Inflammatory macrophage treated with lipopolysaccharide for 1 hour (primary cell): ENCODE data around the gene L3MBTL4.
A peak's percentile ranks its signal among the peaks of the same experiment; 100 is the strongest.

Experiments used
- DNase-seq, 2 donors: peaks; one replicate each; pipeline ENCODE4 v3.0.0-alpha.2; 2020 to 2022

L3MBTL4 gene

DNA sequence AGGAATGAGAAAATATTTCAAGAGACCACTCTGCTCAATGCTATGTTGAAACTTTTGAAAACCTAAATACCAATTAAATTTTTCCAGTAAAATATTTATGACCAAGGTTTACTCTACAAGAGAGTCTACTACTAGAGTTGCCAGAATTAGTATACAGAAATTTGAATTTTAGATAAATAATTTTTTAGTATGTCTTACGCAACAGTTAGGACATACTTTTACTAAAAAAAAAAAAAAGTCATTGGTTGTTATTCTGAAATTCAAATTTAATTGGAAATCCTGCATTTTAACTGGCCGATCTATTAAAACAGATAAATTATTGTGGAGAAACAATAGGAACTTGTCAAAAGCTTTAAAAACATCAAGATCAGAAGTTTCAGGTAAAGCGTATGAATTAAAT is 470.3 kb downstream of the L3MBTL4 start:
- no peak for DNase-seq

DNA sequence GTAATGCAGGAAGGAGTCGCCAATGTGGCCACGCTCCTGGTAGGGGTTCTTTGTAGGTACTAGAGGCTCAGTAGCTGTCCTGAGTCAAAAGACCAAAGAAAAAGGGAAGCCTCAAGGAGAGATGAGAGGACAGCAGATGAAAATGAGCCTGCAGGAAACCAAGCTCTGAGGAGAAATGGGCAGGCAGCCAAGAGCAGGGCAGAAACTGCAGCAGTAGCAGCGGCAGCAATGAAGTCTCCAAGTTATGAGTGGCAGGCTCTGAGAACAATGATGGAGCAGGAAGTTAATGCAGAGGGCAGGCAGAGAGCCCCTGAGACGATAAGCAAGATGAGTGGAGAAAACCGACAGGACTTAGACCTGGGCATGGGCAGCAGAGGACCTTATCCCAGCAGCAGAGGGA is 471.2 kb downstream of the L3MBTL4 start:
- no peak for DNase-seq

DNA sequence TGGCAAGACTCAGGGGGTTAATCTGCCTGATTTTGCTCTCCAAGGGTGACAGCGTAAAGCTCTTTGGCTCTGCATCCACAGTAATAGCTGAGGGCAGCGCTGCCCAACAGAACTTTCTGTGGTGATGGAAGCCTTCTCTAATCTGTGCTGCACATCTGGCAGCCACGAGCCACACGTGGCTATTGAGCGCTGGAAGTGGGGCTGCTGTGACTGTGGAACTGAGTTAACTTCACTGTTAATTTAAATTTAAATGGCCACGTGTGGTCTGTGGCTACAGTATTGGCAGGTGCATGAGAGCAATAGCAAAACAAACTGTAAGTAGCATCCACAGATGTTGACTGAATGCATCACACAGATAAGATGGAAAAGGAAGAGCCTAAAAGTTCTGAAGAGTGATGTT is 472.1 kb downstream of the L3MBTL4 start:
- no peak for DNase-seq

DNA sequence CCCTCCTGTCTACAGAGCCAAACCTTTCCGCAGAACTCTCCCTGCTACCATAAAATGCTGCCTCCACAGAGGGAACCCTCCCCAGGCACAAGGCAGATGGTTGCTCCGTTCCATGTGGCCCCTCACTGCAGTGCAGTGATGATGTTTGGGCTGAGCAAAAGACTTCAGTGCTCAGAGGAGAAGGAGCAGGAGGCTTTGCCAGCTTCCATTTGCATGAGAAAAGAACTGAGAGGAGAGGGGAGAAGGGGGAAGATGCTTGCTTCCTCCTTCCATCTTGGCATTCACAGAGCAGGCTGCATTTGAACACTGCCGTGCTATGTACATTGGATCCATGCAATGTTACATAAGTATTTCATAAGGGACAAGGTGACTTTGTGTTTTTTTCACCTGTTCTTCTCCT is 472.8 kb downstream of the L3MBTL4 start:
- no peak for DNase-seq

DNA sequence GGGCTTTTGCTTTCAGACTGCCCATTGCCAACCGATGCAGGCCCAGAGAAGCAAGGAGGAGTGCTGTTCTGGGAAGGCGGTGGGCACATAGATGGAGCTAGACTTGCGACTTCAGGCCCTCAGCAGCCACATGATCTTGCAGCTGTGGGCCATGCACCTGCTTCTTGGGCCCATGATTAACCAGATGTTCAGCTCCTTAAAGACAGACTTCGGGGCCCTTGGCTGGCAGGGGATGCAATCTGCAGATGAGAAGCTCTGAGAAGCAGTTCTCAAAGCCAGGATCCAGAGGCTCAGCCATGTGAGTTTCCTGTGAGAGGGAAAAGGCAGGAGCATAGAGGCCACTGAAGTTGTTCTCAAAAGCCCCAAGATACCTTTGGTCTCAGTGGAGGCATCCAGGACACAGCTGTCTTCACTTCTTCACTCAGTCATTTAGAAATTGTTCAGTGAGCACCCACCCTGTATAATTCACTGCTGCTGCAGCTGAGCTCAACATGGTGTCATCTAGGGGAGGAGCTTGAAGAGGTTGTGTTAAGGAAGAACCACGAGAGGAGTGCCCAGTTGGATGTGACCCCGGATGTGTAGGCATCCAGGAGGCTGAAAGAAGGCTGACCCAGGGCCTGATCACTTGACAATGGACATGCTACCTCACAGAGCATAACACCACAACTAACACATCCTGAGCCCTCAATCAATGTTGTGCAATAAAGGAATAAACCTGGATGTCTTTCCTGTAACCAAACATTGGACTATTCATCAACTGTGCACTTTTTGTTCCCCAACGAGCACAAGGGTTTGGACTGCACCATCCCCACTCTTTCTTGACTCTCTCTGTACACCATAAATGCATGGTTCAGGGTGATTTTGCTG is 474.7 kb downstream of the L3MBTL4 start:
- DNase-seq: no peak

DNA sequence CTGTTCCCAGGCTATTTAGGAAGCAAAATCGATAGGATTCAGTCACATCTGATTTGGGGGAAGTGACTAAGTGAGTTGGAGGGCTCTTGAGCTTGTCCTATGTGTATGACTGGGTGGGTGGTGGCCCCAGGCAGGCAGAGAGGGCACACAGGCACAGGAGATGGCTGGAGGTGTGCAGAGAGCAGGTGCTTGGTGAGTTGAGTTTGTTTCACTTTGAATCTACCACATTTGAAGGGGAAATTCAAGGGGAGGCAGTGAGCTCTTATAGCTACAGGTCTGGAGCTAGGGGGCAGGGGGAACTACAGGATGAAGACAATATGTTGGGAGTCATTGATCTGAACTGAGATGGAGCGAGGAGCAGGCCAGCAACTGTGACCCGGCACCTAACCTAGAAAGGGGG is 476.9 kb downstream of the L3MBTL4 start:
- DNase-seq: no peak

DNA sequence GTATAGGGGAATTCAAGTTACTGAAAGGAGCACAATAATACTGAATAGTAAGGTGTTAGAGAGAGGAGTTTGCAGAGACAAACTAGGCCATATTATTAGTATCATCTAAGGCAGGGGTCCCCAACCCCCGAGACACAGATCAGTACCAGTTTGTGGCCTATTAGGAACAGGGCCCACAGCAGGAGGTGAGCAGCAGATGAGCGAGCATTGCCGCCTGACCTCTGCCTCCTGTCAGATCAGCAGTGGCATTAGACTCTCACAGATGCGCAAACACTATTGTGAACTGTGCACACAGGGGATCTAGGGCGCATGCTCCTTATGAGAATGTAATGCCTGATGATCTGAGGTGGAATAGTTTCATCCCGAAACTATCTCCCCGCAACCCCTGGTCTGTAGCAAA is 477.6 kb downstream of the L3MBTL4 start:
- DNase-seq: no peak

DNA sequence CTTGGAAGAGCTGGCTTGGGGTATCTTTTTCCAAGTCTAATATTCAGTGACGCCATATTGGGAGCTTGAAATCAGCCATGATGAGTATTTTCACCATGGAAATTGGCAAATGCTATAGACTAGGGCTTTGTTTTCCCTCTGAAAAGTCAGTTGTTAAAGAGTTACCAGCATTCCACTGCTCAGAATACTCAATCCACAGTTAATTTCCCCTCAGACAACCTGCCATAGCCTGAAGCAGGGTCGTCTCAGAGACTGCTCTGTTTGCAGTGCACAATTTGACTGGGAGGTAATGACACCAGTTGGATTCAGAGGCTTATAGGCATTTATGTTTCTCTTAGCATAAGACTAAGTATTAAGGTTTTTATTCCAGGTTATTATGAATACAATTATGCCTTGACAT is 483.9 kb downstream of the L3MBTL4 start:
- DNase-seq: no peak

DNA sequence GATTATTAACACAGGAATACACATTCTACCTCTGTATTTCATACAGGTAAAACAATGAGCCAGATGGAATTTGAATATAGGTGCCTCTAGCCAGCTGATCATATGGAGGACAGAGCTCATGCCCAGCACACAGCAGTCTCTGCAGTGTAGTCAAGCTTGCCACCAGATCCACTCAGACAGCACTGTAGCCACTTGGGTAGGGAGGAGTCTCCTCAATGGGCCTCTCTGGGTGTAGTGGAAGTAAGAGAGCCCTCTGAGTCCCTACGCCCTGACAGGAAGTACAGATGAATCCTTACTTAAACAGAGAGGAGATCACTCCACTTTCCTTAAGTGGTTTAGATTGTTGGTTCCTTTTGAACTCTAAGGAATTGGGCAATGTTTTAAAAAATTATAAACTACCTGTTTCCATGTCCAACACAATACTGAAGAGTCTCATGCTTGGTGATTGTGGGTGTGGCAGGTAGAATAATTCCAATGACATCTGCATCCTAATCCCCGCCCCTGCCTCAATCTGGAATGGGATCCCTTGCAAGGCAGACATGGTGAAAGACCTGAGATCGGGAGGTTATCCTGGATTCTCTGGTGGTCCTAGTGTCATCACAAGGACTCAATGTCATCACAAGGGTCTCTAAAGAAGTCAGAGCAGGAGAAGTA is 496.4 kb downstream of the L3MBTL4 start:
- no peak for DNase-seq

DNA sequence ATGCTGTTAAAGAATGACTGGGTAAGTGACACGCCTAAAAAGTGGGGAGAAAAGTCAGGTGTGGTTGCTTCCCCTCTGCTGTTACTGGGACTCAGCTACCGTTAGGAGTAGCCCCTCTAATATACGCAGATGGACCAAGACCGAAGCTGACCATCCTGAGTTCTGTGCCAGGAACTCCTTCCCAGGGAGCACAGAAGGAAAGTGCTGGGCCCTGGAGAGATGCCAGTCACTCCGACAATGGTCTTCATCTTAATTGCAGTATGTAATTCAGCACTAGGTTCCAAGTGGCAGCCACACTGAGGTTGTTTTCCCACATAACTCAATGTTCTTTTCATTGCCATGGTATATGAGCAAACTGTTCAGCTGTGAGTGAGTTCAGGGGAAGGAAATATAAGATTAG is 499.8 kb downstream of the L3MBTL4 start:
- no peak for DNase-seq

DNA sequence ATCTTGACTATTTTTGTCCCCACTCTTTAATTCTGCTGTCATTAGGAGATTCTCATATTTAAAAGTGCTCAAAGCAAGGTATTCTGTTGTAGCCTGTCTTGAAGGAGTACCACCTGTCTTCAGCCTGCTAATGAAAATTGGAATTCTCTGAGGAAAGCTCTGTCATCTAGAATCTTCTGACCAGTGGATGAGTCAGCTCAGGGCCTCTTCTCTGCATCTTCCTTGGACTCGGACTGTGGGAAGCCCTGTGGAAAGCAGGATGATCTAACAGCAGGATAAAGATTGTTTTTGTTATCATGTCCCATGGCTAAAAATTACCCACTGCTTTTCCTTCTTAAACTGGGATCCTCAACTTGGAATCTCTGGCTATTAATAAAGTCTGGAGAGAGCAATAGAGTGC is 500.7 kb downstream of the L3MBTL4 start:
- DNase-seq: no peak

DNA sequence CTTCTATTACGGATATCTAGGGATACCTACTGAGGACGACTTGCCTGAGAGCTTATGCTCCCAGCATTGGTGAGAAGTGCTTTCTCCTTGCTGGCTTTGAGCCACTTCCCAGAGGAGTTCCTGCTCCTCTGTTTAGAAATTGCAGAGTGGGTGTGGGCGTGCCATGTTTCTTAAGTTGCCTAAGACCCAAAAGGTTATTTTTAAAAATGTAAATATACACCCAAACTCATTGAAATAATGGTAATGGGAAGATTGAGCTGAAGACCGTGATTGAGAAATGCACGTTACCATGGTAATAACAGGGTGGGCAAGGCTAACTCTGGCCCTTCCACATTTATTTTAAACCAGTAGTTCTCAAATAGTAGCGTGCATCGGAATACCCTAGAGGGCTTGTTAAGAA is 502.1 kb downstream of the L3MBTL4 start:
- peak; percentile 3 to 47 for DNase-seq

DNA sequence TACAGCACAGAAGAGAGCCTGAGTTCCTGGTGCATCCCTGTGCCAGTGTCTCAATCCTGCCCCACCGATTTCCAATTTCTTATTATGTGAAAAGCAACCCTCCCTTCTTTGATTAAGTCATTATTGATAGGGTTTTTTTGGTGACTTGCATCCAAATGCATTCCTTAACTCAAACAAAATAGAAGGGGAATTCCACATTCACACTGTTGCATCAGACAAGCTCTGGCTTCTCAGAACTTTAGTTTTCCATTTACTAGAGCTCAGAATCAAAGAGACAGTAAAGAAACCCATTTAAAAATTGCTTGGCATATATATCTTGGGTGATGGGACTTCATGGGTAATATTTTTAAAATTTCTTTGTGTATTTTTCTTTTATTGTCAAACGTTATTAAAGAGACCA is 505.6 kb downstream of the L3MBTL4 start:
- DNase-seq: no peak
